OCI-LY3 (cell line): ENCODE results near the gene HDC.

Experiments
- CTCF ChIP-seq: fragments of 200-600, 300-600 bp; sonication (generic); IDR thresholded peaks from 2 replicates; pipeline ENCODE4 v1.5.1; 2014; ENCODE audit warnings: antibody characterized with exemption, low read length, low read depth
- EZH2phosphoT487 ChIP-seq: fragments of 200-600 bp; shearing (Covaris generic); IDR thresholded peaks from 2 replicates; pipeline ENCODE4 v1.6.1; 2018; ENCODE audit warnings: antibody characterized with exemption, mixed run types, low read depth

GRCh38 chr15:50229336-50229735 is 36.2 kb downstream of the HDC start:
- TF ChIP-seq CTCF (no peak), EZH2phosphoT487 (no peak)
